C4-2B (cell line): ENCODE data around the gene TSHZ3.

Source experiments
- H3K27ac ChIP-seq: fragments of 450-650 bp; 2 replicates; pipeline ENCODE4 v1.5.1; 2017
- ZFX ChIP-seq: fragments of 450-650 bp; IDR thresholded peaks from 2 replicates; pipeline ENCODE4 v1.6.1; 2017
- TF ChIP-seq, protein P1 (sequence below): fragments of 450-650 bp; conservative IDR thresholded peaks from 2 replicates; pipeline ENCODE4 v1.5.1; 2017; ENCODE audit warnings: mild to moderate bottlenecking

TSHZ3 gene

GRCh38 chr19:31312677-31313244 lies 36.5 kb downstream of the TSHZ3 start:
- no peak for TF ChIP-seq ZFX
- TF ChIP-seq, protein P1, sequence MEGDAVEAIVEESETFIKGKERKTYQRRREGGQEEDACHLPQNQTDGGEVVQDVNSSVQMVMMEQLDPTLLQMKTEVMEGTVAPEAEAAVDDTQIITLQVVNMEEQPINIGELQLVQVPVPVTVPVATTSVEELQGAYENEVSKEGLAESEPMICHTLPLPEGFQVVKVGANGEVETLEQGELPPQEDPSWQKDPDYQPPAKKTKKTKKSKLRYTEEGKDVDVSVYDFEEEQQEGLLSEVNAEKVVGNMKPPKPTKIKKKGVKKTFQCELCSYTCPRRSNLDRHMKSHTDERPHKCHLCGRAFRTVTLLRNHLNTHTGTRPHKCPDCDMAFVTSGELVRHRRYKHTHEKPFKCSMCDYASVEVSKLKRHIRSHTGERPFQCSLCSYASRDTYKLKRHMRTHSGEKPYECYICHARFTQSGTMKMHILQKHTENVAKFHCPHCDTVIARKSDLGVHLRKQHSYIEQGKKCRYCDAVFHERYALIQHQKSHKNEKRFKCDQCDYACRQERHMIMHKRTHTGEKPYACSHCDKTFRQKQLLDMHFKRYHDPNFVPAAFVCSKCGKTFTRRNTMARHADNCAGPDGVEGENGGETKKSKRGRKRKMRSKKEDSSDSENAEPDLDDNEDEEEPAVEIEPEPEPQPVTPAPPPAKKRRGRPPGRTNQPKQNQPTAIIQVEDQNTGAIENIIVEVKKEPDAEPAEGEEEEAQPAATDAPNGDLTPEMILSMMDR, result no peak

GRCh38 chr19:31312009-31312676 lies 37.1 kb downstream of the TSHZ3 start:
- H3K27ac ChIP-seq, result no peak overlapping the region
- no peak for TF ChIP-seq ZFX
- TF ChIP-seq, protein P1, result no peak

More at GRCh38 chr19:31312677-31313244, 36.5 kb downstream of the TSHZ3 start:
- no peak overlapping the region for H3K27ac ChIP-seq

DNA sequence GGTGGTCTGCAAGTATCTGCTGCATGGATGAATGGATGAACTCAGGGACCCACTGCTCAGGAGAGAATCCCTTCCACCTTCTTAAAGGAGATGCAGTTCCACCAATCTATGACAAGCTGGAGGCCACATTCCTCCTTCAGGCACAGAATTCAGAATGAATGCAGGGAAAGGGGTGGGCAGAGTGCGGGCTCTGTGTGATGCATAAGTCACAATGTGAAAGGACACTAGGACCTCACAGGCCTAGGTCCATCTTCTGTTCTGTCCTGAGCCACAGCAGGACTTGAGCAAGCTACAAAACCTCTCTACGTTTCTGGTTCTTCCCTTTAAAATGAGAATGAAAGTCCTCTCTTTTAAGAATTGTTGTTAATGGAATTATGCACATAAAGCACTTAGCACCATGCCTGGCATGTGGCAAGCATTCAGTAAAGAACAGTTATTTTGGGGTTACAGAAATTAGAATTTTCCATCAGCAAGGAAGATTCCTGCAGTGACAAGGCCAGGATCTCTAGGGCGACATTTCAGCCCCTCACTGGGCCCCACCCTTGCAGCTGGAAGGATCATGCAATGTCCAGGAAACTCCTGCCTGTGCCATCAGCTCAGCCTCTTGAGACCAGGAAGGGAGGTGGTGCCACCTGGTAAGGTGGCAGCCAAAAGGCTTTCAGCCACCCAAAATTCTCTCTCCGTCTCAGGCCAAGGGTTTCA lies 38.7 kb downstream of the TSHZ3 start:
- H3K27ac ChIP-seq, result no peak overlapping the region
- TF ChIP-seq, protein P1, result no peak
- no peak for TF ChIP-seq ZFX

DNA sequence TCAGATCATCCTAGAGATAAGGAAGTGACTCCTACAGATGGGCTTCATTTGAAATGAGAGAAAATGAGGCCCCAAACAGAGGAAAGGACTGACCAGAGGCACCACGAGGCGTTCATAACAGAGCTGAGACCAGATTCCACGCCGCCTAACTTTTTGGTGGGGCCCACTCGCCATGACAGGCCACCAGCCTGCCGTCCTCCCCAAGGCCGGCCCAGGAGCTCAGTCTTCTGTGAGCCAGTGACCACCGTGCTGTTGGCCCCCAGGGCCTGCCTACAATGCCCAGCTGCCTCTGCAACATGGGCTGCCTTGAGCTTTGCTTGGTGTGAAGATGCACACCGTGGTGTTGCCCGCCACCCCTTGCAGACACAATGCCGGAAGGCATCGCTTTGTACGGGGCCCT lies 40.5 kb downstream of the TSHZ3 start:
- no peak for TF ChIP-seq ZFX
- TF ChIP-seq, protein P1, result no peak
- no peak overlapping the region for H3K27ac ChIP-seq

DNA sequence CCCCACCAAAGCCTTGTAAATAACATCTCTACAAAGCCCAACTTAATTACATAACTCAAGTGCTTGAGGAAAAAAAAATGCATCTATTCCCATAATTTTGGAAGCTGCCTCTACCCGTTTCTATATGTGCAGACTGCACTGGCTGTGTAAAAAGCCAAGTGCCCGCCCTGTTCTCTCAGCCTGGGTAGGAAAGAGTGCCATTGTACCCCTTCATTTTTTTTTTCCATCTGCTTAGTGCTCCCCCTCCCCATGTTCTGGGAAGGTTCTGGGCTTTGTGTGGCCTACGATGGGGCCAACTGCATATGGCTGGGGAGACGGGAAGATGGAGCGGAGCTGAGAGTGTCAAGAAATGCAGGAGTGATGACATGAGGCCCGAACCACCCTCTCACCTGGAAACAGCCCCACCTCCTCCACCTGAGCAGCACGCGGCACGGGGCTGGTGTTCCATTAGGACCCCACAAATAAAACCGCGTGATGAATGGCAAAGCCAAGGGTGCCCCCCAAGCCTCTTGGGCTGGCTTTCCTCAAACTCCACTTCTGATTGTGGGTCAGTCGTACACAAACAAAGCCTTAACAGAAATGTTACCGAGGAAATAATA lies 42.1 kb downstream of the TSHZ3 start:
- no peak overlapping the region for H3K27ac ChIP-seq
- TF ChIP-seq ZFX, result no peak
- TF ChIP-seq, protein P1, result no peak

DNA sequence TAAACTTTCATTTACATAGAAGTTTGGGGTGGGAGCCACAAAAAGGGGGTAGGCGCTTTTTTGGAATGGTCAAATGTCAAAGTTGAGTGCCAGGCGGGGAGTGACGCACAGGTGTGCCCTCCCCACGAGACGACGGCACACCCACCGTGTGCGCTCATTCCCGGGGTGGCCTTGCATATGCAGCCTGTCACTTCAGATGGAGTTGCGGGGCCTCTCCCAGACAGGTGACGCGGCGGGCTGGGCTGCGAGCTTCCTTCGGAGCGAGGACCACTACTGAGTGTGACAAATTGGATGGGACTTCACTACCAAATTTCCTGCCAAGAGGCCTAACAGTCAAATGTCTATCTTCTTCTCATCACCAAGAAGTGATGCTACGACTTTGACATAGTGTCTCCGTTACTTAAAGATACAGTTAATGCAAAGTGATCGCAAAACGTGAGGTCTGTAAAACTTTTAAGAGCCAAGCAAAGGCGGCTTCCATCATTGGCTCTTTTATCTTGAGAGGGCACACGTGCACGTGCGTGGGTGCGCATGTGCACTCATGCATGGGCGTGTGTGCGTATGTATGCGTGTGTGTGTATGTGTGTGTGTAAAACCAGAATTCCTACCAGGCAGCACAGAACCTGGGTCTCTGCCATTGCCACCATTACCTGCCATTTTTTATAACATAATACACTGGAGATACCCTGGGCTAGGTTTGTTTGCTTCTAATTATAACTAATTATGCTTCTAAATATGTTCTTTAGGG lies 43.1 kb downstream of the TSHZ3 start:
- no peak overlapping the region for H3K27ac ChIP-seq
- TF ChIP-seq, protein P1, result no peak
- no peak for TF ChIP-seq ZFX
